Thoracic aorta (tissue), 2 donors: ENCODE results near the gene RAET1G. TPM values are rescaled to one million over a fixed set of nuclear protein-coding genes. Genes with fewer than 3 reads are reported as not detected.
"Not testable (repeated sequence)": the region's sequence is repeated elsewhere in the genome, so short reads cannot be mapped to it uniquely, and the experiment has no call there.

Experiments
- ATAC-seq: fragments of 150-250 bp; one replicate; pipeline ENCODE4 v1.8.0; 2017; ENCODE audit warnings: low read depth; ENCODE audit not compliant: insufficient number of reproducible peaks, low FRiP score
- DNase-seq: peaks from one replicate; pipeline ENCODE4 v3.0.0-alpha.2; 2020; ENCODE audit warnings: low spot score
- H3K27ac ChIP-seq, 2 donors: fragments of 200-600 bp; sonication (generic); 1 replicate in 1 of 2; 2 replicates in 1 of 2; pipeline ENCODE4 v1.5.1; 2016; ENCODE audit warnings: mild to moderate bottlenecking in 2 of 2, moderate library complexity in 2 of 2
- H3K27me3 ChIP-seq: fragments of 200-600 bp; sonication (generic); replicated peaks from 2 replicates; pipeline ENCODE4 v1.6.0; 2016; ENCODE audit warnings: mild to moderate bottlenecking; ENCODE audit not compliant: insufficient read depth
- H3K36me3 ChIP-seq: fragments of 200-600 bp; sonication (generic); one replicate; pipeline ENCODE4 v1.5.1; 2016
- H3K4me1 ChIP-seq, 2 donors: fragments of 200-600 bp; sonication (generic); 1 replicate in 1 of 2; 2 replicates in 1 of 2; pipeline versions ENCODE4 v1.5.1 to v1.6.0; 2016; ENCODE audit warnings: low read depth in 2 of 2, mild to moderate bottlenecking in 1 of 2; ENCODE audit not compliant: control insufficient read depth in 1 of 2
- H3K4me3 ChIP-seq: fragments of 200-600 bp; sonication (generic); 2 replicates; pipeline ENCODE4 v1.5.1; 2016; ENCODE audit warnings: mild to moderate bottlenecking
- H3K9me3 ChIP-seq: fragments of 200-600 bp; sonication (generic); 2 replicates; pipeline ENCODE4 v1.5.1; 2016
- CTCF ChIP-seq: fragments of 200-600 bp; sonication (generic); IDR thresholded peaks from one replicate; pipeline ENCODE4 v1.5.1; 2019; ENCODE audit warnings: antibody characterized with exemption
- total RNA-seq, 2 donors: library from RNA; depleted of rRNA; stranded (reverse); fragments of >200 nt; gene quantifications; one replicate each; pipeline versions ENCODE4 v1.1.0 to v1.2.3, GENCODE V29; 2016

Gene RAET1G, protein sequence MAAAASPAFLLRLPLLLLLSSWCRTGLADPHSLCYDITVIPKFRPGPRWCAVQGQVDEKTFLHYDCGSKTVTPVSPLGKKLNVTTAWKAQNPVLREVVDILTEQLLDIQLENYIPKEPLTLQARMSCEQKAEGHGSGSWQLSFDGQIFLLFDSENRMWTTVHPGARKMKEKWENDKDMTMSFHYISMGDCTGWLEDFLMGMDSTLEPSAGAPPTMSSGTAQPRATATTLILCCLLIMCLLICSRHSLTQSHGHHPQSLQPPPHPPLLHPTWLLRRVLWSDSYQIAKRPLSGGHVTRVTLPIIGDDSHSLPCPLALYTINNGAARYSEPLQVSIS
- not detected for total RNA-seq

DNA sequence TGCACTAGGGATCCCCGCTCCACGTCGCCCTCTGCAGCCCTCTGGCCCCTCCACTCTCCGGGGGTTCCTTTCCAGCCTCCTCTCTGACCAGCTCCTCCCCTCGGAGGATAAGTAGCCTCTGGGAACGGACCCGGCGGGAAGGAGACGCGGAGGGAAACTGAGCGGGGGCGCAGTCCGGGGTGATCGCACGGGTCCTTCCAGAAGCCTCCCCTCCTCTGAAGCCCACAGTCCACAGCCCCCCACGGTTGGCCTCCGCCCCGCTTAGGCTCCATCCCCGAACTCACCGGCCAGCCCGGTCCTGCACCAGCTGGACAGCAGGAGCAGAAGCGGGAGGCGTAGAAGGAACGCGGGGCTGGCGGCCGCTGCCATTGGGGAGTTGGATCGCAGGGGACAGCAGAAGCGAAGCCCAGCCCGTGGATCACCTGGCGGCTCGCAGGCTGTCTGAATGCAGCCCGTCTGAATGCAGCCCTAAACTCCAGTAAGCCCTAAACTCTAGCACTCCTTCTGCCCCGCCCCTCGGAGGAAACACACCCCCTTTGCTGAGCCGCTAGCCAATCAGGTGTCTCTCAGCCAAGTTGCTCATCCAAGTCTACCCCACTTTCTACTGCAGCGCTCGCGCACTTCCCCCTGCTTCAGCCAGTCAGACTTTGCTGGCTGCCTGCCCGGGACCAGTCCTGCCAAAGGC lies at the start of gene RAET1G:
RAET1G (minus strand) TSS at position 480 of the 685 bp plus-strand sequence; CDS start at position 369, 111 bp downstream.
- no peak for TF ChIP-seq CTCF
- H3K9me3 ChIP-seq: no peaks in the 10 kb centered on the region
- no peaks in the 10 kb centered on the region for H3K27me3 ChIP-seq
- H3K36me3 ChIP-seq: no peaks in the 10 kb centered on the region
- DNase-seq: peak; percentile 79
- ATAC-seq: peak; percentile 82
- peak within 1 kb of the TSS; percentile 69 for H3K4me3 ChIP-seq
- H3K27ac ChIP-seq: no peak within 1 kb of the TSS
- peaks cover 4 to 14% of the 10 kb centered on the region in 2 donors for H3K4me1 ChIP-seq

- Histone ChIP-seq H3K27me3 (peaks cover 12% of the 10 kb centered on the region), H3K36me3 (no peaks in the 10 kb centered on the region), H3K4me3 (no peak overlapping the region), H3K4me1 (peaks cover 5 to 10% of the 10 kb centered on the region in 2 donors), H3K9me3 (no peaks in the 10 kb centered on the region), H3K27ac (no peak overlapping the region)
- ATAC-seq (no peak), DNase-seq (no peak)
- TF ChIP-seq CTCF: no peak
Measured at GRCh38 chr6:149969635-149970034, 46.7 kb upstream of the RAET1G start.

DNA sequence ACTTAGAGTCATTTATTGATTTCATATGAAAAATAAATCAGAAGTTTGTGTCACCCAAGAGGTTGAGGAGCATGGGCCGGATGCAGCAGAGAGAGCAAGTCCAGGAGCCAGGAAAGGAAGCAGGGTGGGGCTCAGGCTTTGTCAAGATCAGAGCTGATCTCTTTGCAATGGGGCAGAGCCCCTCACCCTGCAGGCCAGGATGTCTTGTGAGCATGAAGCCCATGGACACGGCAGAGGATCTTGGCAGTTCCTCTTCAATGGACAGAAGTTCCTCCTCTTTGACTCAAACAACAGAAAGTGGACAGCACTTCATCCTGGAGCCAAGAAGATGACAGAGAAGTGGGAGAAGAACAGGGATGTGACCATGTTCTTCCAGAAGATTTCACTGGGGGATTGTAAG lies 46.0 kb upstream of the RAET1G start:
- not testable (repeated sequence) for DNase-seq, ATAC-seq, H3K36me3 ChIP-seq, H3K9me3 ChIP-seq, H3K27ac ChIP-seq, H3K4me3 ChIP-seq
- Histone ChIP-seq H3K27me3 (peaks cover 19% of the 10 kb centered on the region), H3K4me1 (peaks cover 12 to 18% of the 10 kb centered on the region in 2 donors)

DNA sequence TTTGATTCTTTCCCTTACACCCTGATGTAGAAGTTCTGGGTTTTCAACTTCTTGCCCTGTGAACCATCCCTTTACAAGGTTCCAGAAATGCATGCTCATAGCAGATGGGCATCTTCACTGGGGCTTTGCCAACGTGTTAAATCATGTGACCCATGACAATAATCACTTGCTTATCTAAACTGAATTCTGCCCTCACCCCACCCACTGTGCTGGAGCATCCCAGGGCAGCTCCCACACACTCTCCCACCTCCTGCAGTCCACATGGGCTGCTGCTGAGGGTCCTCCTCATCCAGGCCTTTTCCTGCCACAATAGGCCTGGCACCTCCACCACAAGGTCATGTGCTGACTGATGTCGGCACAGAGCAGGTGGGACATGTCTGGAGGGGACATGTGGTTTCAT lies 45.1 kb upstream of the RAET1G start:
- H3K4me1 ChIP-seq: peaks cover 13 to 25% of the 10 kb centered on the region in 2 donors
- not testable (repeated sequence) for H3K27ac ChIP-seq
- peaks cover 27% of the 10 kb centered on the region for H3K27me3 ChIP-seq

DNA sequence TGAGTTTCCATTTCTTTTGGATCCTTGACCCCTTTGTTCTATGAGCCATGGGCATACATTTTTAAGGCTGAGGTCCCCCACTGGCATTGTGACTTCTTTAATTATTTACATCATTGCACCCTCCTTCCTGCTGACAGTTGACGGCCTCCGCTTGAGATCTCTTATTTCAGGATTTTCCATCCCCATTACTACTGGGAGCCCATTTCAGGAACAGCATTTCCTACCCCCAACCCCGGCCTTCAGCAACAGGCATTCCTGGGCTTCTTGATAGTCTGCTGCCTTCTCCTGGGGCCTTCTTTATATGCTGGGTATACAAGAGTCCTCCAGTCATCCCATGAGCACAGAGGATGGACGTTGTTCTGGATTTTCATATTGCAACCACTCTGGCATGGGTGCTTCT lies 44.7 kb upstream of the RAET1G start:
- DNase-seq (no peak), ATAC-seq (no peak)
- no peak overlapping the region for H3K27ac ChIP-seq
- no peak for TF ChIP-seq CTCF
- no peaks in the 10 kb centered on the region for H3K9me3 ChIP-seq
- peaks cover 13 to 25% of the 10 kb centered on the region in 2 donors for H3K4me1 ChIP-seq
- no peaks in the 10 kb centered on the region for H3K36me3 ChIP-seq
- no peak overlapping the region for H3K4me3 ChIP-seq
- peaks cover 31% of the 10 kb centered on the region for H3K27me3 ChIP-seq

More for the DNA sequence above, 45.1 kb upstream of the RAET1G start:
- not testable (repeated sequence) for H3K9me3 ChIP-seq, H3K4me3 ChIP-seq, H3K36me3 ChIP-seq, DNase-seq, ATAC-seq

DNA sequence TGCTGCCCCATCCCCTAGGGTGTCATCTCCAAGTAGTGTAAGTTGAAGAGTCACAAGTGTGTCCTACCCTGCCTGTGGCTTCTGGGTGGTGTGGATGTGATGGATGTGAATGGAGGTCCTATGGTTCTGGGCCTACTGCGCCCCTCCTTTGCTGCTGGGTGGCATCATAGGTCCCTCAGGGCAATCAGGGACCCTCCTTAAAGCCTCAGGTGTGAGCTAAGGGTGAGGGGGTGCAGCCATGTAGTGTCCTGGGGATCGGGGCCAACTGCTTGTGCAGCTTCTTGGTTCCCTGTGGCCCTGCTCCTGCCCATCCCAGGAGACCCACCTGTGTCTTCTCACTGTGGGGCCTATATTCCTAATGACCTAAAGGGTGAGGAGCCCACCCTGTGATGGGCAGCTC lies 43.4 kb upstream of the RAET1G start:
- peaks cover 32% of the 10 kb centered on the region for H3K27me3 ChIP-seq
- not testable (repeated sequence) for DNase-seq, ATAC-seq, H3K27ac ChIP-seq, H3K9me3 ChIP-seq, H3K36me3 ChIP-seq, H3K4me3 ChIP-seq
- H3K4me1 ChIP-seq: peaks cover 13 to 25% of the 10 kb centered on the region in 2 donors
